Glomerular visceral epithelial cell (primary cell): ENCODE measurements around the gene CBX8.
A peak's percentile ranks its signal among the peaks of the same experiment; 100 is the strongest.

Experiments
- DNase-seq: peaks from one replicate; pipeline ENCODE4 v3.0.0-alpha.2; 2016; ENCODE audit errors: extremely low spot score

CBX8 gene

GRCh38 chr17:79819534-79820276, 22.8 kb upstream of the CBX8 start:
- DNase-seq = no peak

GRCh38 chr17:79819085-79819484, 22.2 kb upstream of the CBX8 start:
- no peak for DNase-seq

GRCh38 chr17:79818026-79818758, 21.3 kb upstream of the CBX8 start:
- DNase-seq = no peak

- DNase-seq = no peak
Measured at GRCh38 chr17:79815836-79816461, 19.1 kb upstream of the CBX8 start.

- no peak for DNase-seq
Measured at GRCh38 chr17:79814974-79815835, 18.3 kb upstream of the CBX8 start.

- DNase-seq = no peak
Measured at GRCh38 chr17:79814127-79814973, 17.5 kb upstream of the CBX8 start.

GRCh38 chr17:79813297-79814126, 16.6 kb upstream of the CBX8 start:
- no peak for DNase-seq

GRCh38 chr17:79812353-79813258, 15.7 kb upstream of the CBX8 start:
- DNase-seq = no peak

- no peak for DNase-seq
Measured at GRCh38 chr17:79811868-79812352, 15.0 kb upstream of the CBX8 start.

- DNase-seq = peak; percentile 46
Measured at GRCh38 chr17:79811011-79811867, 14.4 kb upstream of the CBX8 start.

- DNase-seq = peak; percentile 72
Measured at GRCh38 chr17:79810130-79811010, 13.5 kb upstream of the CBX8 start.

GRCh38 chr17:79809530-79810129, 12.8 kb upstream of the CBX8 start:
- no peak for DNase-seq

- peak; percentile 54 for DNase-seq
Measured at GRCh38 chr17:79808763-79809529, 12.1 kb upstream of the CBX8 start.

- no peak for DNase-seq
Measured at GRCh38 chr17:79806863-79807720, 10.2 kb upstream of the CBX8 start.

- DNase-seq = no peak
Measured at GRCh38 chr17:79806446-79806760, 9.5 kb upstream of the CBX8 start.
